OCI-M1 (cell line): ENCODE data around the gene CA6.
"Not testable (repeated sequence)": the region's sequence is repeated elsewhere in the genome, so short reads cannot be mapped to it uniquely, and the experiment has no call there.

ENCODE experiments used
- DNase-seq: peaks from one replicate; lab custom pipeline; 2025; lab: John Stamatoyannopoulos, UW

CA6 gene

DNA sequence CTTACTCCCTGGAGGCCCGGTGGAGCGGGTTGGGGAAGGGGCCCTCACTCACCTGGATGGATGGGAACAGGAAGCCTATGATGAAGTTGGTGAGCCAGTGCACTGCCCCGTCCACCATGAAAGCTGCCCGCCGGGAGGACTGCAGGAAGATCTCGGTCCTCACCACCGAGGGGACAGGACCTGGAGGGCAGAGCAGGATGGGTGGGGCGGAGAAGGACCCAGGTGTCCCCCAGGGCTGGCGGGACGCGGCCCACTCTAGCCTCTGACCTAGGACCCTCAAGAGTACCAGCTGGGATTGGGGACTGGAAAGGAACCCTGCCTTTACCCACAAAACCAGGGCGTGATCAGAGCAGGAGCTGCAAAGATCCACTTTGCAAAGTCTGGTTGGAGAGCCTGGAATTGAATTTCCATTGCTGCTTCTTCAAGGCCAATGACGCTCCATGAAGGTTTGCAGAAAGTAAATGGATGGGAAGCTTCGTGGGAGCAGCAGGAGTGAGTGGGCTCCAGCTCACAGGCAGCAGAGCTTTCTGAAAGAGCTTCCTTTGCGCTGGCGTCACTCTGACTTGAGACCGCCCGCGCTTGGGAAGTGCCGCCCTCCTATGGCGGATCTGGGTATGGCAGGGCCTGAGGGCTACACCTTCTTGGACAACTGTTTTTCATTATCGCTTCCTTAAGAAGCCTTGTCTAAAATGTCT lies 59.2 kb downstream of the CA6 start:
- peak; percentile 80 for DNase-seq

DNA sequence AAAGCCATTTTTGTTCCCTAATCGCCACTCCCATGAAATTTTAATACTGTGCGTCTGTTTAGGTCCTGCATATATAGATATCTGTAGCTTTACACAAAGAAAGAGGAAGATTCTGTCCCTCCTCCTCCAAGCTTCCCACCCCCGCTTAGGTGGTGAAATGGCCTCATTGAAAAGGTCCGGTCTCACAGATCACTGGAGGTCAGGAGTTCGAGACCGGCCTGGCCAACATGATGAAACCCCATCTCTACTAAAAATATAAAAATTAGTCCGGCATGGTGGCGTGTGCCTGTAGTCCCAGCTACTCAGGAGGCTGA lies 59.7 kb downstream of the CA6 start:
- no peak for DNase-seq

DNA sequence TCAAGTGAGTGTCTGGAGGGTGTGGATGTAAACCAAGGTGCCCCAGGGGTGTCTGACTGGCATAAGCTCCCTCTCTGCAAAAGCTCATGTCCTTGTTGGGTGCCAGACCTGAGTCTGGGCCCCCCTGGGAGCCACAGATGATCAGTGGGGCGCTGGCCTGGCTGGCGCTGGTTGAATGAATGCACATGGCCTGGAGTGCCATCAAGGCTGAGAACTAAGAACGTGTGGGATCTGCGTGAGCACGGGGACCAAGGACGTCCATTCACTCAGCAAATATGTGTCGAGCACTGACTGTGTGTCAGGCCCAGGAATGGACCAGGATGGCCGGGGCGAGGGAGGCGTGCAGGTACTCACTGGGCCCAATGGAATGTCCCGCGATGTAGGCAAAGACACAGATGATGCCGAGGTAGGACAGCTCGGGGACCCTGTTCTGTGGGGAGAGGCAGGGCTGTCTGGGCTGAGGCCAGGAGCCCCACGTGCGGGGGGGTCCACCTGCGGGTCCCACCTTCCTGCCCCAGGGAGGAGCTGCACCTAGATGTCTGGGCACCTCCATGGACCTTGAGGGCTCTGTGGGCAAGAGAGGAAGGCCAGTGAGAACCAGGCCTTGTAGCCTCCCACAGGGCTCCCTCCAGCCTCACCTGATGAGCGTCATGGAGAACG lies 61.4 kb downstream of the CA6 start:
- no peak for DNase-seq

DNA sequence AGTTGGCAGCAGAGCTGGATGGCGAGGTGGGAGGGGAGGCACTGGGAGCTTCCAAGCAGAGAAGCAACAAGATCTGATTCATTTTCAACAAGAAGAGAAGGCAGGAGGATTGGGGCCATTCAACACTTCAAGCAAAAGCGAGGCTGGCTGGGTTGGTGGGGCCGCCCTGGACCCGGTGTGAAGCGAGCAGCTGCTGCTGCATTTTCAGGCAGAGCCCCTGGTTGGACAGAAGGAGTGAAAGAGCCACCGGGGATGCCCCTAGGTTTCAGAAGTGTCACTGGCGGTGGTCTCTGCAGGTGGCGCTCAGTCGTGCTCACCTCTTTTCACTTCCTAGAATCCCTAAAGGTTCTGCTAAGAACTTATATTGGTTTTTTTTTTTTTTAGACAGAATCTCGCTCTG lies 62.6 kb downstream of the CA6 start:
- DNase-seq = no peak

DNA sequence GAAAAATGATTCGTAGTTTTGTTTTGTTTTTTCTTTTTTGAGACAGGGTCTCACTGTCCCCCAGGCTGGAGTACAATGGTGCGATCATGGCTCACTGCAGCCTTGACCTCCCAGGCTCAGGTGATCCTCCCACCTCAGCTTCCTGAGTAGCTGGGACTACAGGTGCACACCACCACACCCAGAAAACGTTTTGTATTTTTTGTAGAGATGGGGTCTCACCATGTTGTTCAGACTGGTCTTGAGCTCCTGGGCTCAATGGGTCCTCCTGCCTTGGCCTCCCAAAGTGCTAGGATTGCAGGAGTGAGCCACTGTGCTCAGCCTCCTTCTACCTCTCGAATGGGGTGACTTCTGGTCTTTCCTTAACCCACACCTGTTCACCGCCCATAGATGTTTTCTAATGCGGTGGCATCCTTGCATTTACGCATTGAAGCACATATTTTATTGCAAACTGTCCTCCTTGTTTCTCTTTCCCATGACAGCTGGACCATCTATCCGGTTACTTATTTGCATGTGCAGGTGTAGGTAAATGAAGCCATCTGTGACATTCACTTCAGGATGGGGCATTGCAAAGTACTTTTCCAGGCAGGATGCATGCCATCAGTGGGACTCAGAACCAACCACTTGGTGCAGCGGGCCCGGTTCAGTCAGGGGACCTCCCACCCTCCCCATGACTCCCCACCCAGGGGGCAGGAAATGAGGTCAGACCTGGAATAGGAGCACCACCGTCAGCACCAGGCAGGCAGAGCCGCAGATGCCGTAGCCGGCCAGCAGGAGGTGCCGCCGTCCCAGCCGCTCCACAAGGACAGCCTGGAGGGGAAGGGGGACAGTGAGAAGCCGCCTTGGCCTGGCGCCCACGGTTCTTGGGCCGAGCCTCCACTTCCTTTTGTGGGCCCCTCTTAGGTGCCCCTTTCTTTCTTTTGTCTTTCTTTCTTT lies 64.0 kb downstream of the CA6 start:
- no peak for DNase-seq

DNA sequence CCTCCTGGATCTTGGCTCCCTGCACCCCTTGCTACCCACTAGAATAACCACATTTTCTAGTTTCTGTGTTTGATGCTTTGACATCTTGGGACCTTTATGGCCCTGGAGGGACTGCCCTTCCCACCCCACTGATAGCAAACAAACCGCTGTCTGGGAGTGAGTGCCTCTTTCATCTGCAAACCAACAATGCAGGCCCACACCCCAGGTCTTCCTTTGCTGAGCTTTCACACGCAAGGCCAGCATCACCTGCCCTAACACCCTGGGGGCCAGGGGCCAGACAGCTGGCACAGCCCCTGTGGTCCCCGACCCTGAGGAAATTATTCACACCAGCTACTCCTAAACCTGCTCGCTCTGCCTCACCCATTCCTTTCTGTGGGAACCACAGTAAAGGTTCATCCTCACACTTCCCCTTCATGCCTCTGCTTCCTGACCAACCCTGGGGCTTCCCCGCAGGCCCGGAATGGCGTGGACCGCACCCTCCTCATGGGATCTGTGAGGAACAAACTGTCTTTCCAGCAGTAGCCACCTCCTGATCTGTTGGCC lies 65.2 kb downstream of the CA6 start:
- no peak for DNase-seq

DNA sequence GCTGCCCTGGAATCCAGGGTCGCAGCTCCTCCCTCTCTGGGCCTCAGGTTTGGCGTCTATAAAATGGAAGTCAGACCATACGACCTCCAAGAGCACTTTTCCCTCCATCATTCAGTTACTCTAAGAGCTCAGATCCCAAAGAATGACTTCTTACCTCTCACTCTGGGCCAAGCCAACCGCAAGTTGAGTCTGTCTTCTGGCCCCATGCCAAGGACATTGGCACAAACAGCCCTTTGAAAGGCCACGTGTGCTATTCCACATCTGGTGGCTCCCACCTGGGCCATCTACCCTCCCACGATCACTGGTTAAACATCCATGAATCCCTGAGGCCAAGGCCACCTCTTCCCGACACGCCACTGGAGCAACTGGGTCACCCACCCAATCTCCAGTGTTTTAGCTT lies 68.2 kb downstream of the CA6 start:
- DNase-seq = no peak

DNA sequence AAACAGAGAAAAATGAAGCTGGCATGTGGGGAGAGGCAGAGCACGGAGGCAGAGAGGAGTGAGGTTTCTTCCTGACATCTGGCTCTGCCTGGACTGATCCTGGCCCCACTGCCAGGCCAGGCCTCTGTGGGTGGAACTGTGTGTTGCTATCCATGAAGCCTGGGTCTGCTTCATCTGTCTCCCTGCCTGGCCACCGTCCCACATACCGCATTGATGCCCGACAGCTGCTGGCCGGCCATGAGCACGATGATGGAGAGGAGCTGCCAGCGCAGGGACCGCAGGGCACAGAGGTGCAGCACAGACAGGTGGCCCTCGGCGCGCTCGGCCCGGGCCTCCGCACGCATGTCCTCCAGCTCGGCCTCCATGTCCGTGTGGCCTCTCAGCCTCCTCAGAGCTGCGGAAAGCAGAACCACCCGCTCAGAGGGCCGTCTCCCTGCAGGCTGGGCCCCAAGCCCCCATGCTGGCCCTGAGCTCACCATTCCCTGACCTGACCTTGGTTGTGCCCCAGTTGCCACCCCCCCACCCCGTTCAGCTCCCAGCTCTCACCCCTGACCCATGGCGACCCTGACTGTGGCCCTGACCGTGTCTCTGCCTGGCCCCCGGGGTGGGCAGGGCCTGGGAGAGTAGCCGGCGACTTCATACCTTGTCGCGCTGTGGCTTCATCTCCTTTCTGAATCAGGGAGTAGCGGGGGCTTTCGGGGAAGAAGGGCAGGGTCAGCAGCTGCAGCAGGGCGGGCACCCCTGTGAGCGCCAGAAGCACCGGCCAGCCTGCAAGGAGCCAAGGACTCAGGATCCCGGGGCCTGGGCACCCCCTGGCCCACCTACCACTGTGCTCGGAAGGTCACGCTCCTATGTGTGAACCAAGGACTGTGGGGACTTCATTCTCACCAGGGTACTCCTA lies 69.1 kb downstream of the CA6 start:
- DNase-seq = no peak

DNA sequence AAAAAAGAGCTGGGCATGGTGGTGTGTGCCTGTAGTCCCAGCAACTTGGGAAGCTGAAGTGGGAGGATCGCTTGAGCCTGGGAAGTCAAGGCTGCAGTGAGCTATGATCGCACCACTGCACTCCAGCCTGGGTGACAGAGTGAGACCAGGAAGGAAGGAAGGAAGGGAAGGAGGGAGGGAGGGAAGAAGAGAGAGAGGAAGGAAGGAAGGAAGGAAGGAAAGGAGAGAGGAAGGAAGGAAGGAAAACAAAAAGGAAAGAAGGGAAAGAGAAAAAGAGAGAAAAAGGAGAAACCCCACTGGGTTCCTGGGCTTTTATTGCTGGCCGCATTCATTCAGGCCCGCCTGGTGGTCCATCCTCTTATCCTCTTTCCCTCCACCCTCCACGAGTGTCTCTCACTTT lies 70.8 kb downstream of the CA6 start:
- no peak for DNase-seq

DNA sequence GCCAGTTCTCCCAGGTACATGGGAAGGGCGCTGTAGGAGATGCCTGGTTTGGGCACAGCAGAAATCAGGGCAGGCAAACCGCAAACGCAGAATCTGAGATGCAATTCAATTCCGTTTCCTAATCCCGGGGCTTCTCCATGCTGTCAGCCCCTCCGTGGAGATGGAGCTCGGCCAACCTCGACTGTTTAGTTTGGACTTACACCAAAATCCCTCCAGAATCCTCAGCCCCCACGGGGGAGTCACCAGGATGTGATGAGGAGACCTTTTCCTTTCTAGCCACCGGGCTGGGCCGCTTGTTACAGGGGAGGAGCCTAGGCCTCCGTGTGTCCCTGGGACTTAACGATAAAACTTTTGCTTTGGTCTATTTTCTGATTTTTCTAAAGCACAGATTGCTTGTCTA lies 72.7 kb downstream of the CA6 start:
- no peak for DNase-seq

DNA sequence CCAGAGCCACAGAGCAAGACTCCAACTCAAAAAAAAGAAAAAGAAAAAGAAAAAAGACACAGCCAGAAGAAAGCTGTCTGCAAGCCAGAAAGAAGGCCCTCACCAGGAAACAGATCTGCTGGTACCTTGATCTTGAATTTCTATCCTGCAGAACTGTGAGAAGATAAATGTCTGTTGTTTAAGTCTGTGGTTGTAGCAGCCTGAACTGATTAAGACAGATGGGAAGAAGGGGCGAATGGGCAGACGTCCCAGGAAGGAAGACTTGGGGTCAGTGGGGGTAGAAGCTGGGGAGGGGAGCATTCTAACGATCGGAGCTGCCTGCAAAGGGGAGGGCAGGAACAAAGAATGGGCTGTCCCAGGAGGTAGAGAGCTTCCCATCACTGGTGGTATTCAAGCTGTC lies 74.2 kb downstream of the CA6 start:
- no peak for DNase-seq

DNA sequence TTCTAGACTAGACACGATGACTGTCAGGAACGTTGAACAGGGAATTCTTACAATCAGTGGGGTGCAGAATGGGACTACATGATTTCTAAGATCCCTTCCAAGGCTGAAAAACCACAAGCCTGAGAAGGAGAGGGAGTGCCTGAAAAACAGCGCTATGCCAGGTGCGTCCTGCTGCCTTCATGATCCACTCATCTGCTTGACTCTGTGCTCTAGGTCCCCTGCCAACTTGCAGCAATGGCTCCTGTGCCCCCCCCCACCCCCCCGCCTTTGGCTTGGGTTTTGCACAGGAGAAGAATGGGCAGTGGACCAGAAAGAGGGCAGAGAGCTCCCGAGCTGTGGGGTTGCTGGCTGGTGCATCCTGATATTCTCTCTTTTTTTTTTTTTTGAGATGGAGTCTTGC lies 74.6 kb downstream of the CA6 start:
- no peak for DNase-seq

DNA sequence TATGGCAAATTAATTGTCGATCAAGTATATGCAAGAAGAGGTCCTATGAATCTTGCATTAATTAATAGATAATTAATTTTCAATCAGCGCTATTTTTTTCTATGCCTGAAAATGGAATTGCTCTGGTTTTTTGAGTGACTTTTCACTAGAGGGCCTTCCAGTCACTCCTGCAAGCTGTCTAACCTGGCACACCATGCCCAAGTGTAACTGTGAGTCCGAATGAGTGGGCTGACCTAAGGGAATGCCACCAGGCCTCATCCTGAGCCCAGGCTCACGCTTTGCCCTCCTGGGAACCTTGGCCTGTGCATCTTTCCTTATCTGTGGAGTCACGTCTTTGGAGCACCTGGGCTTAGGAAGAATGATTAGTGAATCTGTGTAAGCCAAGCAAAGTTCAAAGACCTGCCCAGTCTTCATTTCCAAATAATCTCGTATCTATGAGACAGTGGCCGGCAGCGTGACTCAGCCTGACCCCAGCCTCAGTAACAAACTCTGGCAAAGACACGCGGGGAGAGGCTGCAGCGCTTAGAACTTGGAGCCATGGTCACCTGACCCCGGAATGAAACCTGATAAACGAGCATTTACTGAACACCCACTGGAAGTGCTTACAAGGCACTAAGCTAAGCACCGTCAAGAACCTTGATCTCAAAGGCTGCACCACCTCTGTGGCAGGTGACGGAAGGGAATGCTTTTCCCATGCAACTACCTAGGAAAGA lies 76.5 kb downstream of the CA6 start:
- not testable (repeated sequence) for DNase-seq

DNA sequence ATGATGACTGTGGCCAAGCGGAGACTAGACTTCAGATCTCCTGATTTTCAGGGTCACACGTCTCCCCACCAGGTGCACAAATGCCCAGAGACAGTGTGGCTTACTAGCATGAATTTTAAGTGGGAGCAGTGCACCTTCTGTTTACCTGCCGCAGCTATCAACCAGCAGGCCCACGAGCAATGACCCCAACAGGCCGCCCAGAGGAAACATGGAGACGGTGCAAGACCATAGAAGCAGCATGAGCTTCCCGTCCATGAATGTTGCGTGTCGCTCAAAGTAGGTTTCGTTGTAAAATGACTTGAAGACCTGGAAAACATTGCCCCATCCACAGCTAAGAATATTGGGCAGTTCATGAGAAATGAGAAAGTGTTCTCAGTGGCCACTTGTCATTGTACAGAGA lies 77.1 kb downstream of the CA6 start:
- DNase-seq = no peak
